ENCODE data around the gene AP3B1. TPM values are rescaled to one million over a fixed set of nuclear protein-coding genes. Genes with fewer than 3 reads are reported as not detected.

AP3B1 gene, protein sequence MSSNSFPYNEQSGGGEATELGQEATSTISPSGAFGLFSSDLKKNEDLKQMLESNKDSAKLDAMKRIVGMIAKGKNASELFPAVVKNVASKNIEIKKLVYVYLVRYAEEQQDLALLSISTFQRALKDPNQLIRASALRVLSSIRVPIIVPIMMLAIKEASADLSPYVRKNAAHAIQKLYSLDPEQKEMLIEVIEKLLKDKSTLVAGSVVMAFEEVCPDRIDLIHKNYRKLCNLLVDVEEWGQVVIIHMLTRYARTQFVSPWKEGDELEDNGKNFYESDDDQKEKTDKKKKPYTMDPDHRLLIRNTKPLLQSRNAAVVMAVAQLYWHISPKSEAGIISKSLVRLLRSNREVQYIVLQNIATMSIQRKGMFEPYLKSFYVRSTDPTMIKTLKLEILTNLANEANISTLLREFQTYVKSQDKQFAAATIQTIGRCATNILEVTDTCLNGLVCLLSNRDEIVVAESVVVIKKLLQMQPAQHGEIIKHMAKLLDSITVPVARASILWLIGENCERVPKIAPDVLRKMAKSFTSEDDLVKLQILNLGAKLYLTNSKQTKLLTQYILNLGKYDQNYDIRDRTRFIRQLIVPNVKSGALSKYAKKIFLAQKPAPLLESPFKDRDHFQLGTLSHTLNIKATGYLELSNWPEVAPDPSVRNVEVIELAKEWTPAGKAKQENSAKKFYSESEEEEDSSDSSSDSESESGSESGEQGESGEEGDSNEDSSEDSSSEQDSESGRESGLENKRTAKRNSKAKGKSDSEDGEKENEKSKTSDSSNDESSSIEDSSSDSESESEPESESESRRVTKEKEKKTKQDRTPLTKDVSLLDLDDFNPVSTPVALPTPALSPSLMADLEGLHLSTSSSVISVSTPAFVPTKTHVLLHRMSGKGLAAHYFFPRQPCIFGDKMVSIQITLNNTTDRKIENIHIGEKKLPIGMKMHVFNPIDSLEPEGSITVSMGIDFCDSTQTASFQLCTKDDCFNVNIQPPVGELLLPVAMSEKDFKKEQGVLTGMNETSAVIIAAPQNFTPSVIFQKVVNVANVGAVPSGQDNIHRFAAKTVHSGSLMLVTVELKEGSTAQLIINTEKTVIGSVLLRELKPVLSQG
- total RNA-seq: 10 to 100 TPM; 11.4 to 17.9 (median 12.9) TPM
- long read RNA-seq, partial matches to known transcripts: 2 of 2 reads
- long read RNA-seq, other reads (novel, unspliced or antisense): 0 of 2 reads

DNA sequence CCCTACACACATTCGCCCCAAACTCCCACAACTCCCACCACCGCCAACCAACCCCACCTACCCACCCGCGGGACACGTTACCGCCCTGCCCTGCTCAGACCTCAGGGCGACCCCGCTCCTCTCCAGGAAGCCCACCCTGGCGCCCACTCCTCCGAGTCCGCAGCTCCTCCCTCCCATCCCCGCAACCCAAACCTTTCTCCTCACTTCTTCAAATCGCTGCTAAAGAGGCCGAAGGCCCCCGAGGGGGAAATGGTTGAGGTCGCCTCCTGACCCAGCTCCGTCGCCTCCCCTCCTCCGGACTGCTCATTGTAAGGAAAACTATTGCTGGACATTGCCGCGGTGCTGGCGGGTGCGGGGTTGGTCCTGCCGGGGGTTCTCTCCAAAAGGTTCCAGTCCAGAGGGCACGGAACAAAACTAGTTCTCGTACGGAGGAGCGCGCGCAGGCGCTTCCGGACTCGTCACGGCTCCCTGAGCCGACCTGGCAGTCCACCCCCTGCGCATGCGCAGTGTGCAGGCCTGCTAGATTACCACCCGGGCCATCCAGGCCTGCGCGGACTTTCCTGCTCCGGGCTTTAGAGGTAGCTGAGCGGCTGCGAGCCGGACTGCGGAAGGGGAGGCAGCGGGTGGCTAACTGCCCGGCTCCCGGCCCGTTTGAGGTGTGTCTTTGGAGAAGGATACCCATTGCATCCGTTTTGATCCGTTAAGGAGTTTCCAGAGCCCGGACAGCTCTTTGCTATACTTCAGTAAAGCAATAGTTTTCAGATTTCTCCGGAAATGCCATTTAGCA is at the start of gene AP3B1:
Gene AP3B1 (minus strand): TSS at position 451 of the 787 bp plus-strand sequence. CDS start 119 bp downstream, at position 332.
- peak; percentile 96 to 98 (median 96) for ATAC-seq
- Histone ChIP-seq H3K4me3 (peak within 1 kb of the TSS; percentile 86 to 88 (median 87)), H3K36me3 (no peaks in the 10 kb centered on the region), H3K27me3 (no peaks in the 10 kb centered on the region), H3K4me1 (peaks cover 0 to 19% (median 3%) of the 10 kb centered on the region in 4 donors), H3K27ac (peak within 1 kb of the TSS; percentile 83 to 92 (median 85)), H3K9me3 (no peaks in the 10 kb centered on the region)
- 2% methylated on average over 27 of the region's 53 CpGs for WGBS (ENCODE audit: insufficient coverage, low coverage, low lambda C conversion rate, missing lambda C conversion rate)
- intact Hi-C loops (cut with DNase I): loop anchor here (5.0 to 10.0 kb wide), 2 partner anchors 60 to 63 kb away; no protein-coding TSS in a partner anchor
- DNase-seq: peak; percentile 100
- TF ChIP-seq POLR2A (IDR thresholded peaks at IDR 0.05): peak; percentile 95
- TF ChIP-seq CTCF (IDR thresholded peaks at IDR 0.05): no peak

- Histone ChIP-seq H3K9me3 (no peaks in the 10 kb centered on the region), H3K4me1 (no peaks in the 10 kb centered on the region), H3K27ac (no peak overlapping the region), H3K4me3 (no peak overlapping the region), H3K27me3 (no peaks in the 10 kb centered on the region), H3K36me3 (no peaks in the 10 kb centered on the region)
- DNase-seq: no peak
- intact Hi-C loops (cut with DNase I): no loop called here
- WGBS (ENCODE audit: insufficient coverage, low coverage, low lambda C conversion rate, missing lambda C conversion rate): 55% methylated on average over 3 of the region's 3 CpGs
- no peak for TF ChIP-seq POLR2A (IDR thresholded peaks at IDR 0.05)
- no peak for TF ChIP-seq CTCF (IDR thresholded peaks at IDR 0.05)
- no peak for ATAC-seq
Measured at GRCh38 chr5:78341440-78341839, 46.9 kb upstream of the AP3B1 start.

- intact Hi-C loops (cut with DNase I): no loop called here
- TF ChIP-seq CTCF (IDR thresholded peaks at IDR 0.05): no peak
- TF ChIP-seq POLR2A (IDR thresholded peaks at IDR 0.05): no peak
- H3K9me3 ChIP-seq: no peaks in the 10 kb centered on the region
- DNase-seq: no peak
- H3K27me3 ChIP-seq: no peaks in the 10 kb centered on the region
- no peaks in the 10 kb centered on the region for H3K4me1 ChIP-seq
- WGBS (ENCODE audit: insufficient coverage, low coverage, low lambda C conversion rate, missing lambda C conversion rate): 59% methylated on average over 5 of the region's 5 CpGs
- H3K4me3 ChIP-seq: no peak overlapping the region
- H3K36me3 ChIP-seq: no peaks in the 10 kb centered on the region
- peak; percentile 36 to 76 (median 74) for ATAC-seq
- peak overlapping the region in 1 of 3 donors; percentile 10 for H3K27ac ChIP-seq
Measured at GRCh38 chr5:78339617-78340436, 45.3 kb upstream of the AP3B1 start.
